Central memory CD8-positive, alpha-beta T cell (primary cell): ENCODE data around the gene ZNF648.
"Not testable (repeated sequence)": the region's sequence is repeated elsewhere in the genome, so short reads cannot be mapped to it uniquely, and the experiment has no call there.

Experiments used
- ATAC-seq: fragments of 150-1000 bp; cut with Tn5 transposase; replicated peaks from 2 replicates; pipeline ENCODE4 v1.10.0; 2022; ENCODE audit warnings: mild to moderate bottlenecking, moderate FRiP score, moderate number of reproducible peaks; ENCODE audit not compliant: poor library complexity, severe bottlenecking; ENCODE audit errors: extremely low read depth
- DNase-seq, 2 donors: peaks; one replicate each; pipeline ENCODE4 v3.0.0; 2021; ENCODE audit warnings: low spot score in 2 of 2
- H3K27ac Mint-ChIP-seq: one replicate; pipeline ENCODE4 v1.8.0; 2022; ENCODE audit warnings: low read depth, mild to moderate bottlenecking, moderate library complexity, mixed read lengths
- H3K27me3 Mint-ChIP-seq: one replicate; pipeline ENCODE4 v1.8.0; 2022; ENCODE audit warnings: mixed read lengths
- H3K36me3 Mint-ChIP-seq: one replicate; pipeline ENCODE4 v1.8.0; 2022; ENCODE audit warnings: mild to moderate bottlenecking, moderate library complexity, mixed read lengths; ENCODE audit not compliant: insufficient read depth
- H3K4me1 Mint-ChIP-seq: one replicate; pipeline ENCODE4 v1.8.0; 2022; ENCODE audit warnings: mixed read lengths
- H3K4me3 Mint-ChIP-seq: one replicate; pipeline ENCODE4 v1.8.0; 2022; ENCODE audit warnings: mild to moderate bottlenecking, moderate library complexity, mixed read lengths
- H3K9me3 Mint-ChIP-seq: one replicate; pipeline ENCODE4 v1.8.0; 2022; ENCODE audit warnings: mixed read lengths

Gene ZNF648, protein sequence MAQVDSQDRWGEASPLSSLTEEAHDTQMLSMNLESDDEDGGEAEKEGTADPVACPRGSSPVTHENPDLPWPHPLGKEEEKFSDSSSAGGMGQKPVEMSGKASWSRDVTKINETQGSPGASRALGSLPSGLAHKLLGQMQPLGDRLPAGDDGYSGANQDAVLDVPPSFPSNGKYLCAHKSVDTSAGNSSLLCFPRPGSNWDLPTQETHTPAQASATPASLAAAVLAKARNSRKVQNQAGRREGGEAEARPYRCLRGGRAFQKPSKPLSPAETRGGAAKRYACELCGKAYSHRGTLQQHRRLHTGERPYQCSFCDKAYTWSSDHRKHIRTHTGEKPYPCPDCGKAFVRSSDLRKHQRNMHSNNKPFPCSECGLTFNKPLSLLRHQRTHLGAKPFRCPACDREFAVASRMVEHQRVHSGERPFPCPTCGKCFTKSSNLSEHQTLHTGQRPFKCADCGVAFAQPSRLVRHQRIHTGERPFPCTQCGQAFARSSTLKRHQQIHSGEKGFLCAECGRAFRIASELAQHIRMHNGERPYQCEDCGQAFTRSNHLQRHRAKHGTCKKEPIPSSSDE

DNA sequence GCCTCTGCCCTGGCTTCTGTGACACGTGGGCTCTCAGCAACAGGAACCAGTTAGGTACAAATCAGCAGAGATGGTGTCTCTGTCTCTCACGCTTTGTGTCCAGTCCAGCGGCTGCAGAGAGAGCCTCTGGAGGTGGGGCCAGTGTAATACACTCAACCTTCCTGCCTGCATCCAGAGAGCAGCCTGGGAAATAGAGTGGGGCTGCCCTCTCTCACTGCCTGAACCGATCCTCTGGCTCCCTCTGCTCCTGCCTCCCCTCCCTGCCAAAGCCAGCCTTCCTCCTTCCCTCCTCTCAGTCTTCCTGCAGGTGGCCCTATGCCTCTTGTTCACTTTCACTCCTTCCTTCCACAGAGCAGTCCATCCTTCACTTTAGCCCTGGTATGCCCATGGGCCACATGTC is at the start of gene ZNF648:
ZNF648 (minus strand) TSS at position 119 of the 400 bp plus-strand sequence. CDS start 3,702 bp downstream, outside the sequence.
- ATAC-seq (no peak), DNase-seq (no peak)
- Mint-ChIP-seq H3K4me1 (no peaks in the 10 kb centered on the region), H3K9me3 (no peaks in the 10 kb centered on the region), H3K27me3 (peaks cover 78% of the 10 kb centered on the region), H3K4me3 (no peak within 1 kb of the TSS), H3K36me3 (peaks cover 1% of the 10 kb centered on the region), H3K27ac (no peak within 1 kb of the TSS)

DNA sequence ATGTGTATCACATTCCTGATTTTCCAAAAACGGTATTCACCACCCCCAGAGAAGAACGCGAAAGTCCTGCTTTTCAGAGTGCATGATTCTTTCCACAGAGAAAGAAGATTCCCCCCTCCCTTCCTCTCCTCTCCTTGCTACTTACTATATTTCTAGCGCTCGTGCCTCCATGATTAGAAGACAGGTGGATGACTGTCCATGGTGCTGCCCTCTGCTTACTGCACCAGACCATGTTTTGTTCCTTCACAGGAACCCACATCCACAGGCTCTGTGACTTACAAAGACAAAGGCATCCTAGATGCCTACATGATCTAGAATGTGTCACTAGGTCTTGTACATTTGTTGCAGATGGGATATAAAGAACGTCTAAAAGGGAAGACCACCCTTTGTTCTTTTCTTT is 49.1 kb upstream of the ZNF648 start:
- Mint-ChIP-seq H3K4me1 (no peaks in the 10 kb centered on the region), H3K27ac (no peak overlapping the region), H3K9me3 (no peaks in the 10 kb centered on the region), H3K27me3 (peaks cover 77% of the 10 kb centered on the region), H3K4me3 (no peak overlapping the region), H3K36me3 (no peaks in the 10 kb centered on the region)
- no peak for ATAC-seq
- no peak for DNase-seq

DNA sequence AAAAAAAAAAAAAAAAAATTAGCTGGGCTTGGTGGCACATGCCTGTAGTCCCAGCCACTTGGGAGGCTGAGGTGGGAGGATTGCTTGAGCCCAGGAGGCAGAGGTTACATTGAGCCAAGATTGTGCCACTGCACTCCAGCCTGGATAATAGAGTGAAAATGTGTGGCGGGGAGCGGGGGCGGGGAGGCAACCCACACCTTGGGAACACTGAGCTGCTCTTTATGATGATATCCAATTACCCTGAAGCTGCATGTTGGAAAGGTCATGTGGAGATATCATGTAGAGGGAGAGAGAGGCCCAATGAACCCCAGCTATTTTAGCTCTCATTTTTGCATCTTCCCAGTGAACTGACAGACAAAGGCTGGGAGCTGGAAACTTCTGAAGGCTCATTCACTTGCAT is 48.3 kb upstream of the ZNF648 start:
- ATAC-seq = no peak
- H3K4me3 Mint-ChIP-seq = no peak overlapping the region
- no peaks in the 10 kb centered on the region for H3K9me3 Mint-ChIP-seq
- H3K36me3 Mint-ChIP-seq = no peaks in the 10 kb centered on the region
- no peaks in the 10 kb centered on the region for H3K4me1 Mint-ChIP-seq
- peaks cover 78% of the 10 kb centered on the region for H3K27me3 Mint-ChIP-seq
- no peak overlapping the region for H3K27ac Mint-ChIP-seq
- DNase-seq = no peak

DNA sequence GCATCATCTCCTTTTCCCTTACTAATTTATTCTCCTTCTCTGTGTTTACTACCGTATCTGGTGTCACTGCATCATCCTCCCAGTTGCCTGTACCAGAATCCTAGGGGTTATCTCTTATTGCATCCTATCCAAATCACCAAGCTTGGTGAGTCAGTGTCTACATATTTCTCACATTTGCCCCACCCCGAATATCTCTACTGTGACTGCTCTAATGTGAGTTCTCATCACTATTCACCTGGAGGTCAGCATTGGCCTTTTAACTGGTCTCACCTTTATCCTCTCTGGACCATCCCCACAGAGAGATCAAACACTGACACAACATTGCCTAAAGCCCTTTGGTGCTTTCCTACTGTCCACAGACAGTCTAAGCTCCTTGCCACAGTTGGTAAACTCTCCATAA is 45.7 kb upstream of the ZNF648 start:
- no peaks in the 10 kb centered on the region for H3K9me3 Mint-ChIP-seq
- DNase-seq = no peak

DNA sequence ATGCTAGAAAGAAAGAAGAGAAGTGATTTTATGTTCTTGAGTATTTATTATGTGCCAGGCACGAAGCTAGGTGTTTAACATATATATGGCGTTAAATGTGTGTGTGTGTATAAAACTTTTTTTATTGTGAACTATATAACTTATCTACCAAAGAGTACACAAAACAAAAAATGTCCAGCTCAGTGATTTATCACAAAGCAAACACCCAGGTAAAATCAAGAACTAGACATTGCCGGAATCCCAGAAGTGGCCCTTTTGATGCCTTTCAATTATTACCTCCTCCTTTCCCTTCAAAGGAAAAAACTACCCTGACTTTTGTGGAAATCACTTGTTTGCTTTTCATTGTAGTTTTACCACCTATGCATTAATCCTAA is 40.5 kb upstream of the ZNF648 start:
- no peaks in the 10 kb centered on the region for H3K9me3 Mint-ChIP-seq
- no peaks in the 10 kb centered on the region for H3K4me1 Mint-ChIP-seq
- DNase-seq = no peak
- no peak overlapping the region for H3K27ac Mint-ChIP-seq
- no peak for ATAC-seq
- H3K36me3 Mint-ChIP-seq = no peaks in the 10 kb centered on the region
- no peak overlapping the region for H3K4me3 Mint-ChIP-seq
- H3K27me3 Mint-ChIP-seq = peaks cover 67% of the 10 kb centered on the region

More for the DNA sequence above, 45.7 kb upstream of the ZNF648 start:
- Mint-ChIP-seq H3K36me3 (no peaks in the 10 kb centered on the region), H3K27ac (no peak overlapping the region), H3K4me1 (no peaks in the 10 kb centered on the region), H3K4me3 (no peak overlapping the region), H3K27me3 (peaks cover 72% of the 10 kb centered on the region)
- no peak for ATAC-seq

DNA sequence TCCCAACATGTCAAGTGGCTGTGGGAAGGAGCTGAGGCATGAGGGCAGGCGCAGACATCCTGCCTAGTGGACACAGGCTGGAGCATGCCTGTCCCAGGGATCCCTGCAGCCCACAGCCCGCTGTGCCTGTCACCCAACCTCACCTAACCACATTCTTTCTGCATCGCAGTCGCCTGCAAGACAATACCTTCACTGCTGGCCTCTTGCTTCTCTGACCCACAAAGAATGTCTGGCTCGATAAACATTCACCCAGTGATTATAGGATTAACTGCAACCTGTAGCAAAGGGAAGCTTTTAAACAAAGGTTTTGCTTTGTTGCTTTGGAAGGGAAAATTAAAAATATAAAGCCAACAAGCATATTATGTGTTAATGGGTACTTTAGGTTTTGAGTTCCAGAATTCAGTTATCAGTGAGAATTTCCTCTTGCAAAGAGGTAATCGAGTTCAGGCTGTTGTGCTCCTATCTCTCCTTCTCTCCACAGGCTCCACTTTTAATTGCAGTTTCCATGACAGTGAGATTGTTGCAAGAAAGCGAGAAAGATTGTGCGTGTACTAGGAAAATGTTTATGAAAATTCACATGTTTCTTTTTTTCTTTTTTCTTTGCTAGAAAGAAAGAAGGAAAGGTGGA is 40.0 kb upstream of the ZNF648 start:
- H3K27ac Mint-ChIP-seq = no peak overlapping the region
- no peak for ATAC-seq
- H3K4me3 Mint-ChIP-seq = no peak overlapping the region
- H3K36me3 Mint-ChIP-seq = no peaks in the 10 kb centered on the region
- H3K9me3 Mint-ChIP-seq = no peaks in the 10 kb centered on the region
- H3K27me3 Mint-ChIP-seq = peaks cover 67% of the 10 kb centered on the region
- DNase-seq = no peak
- no peaks in the 10 kb centered on the region for H3K4me1 Mint-ChIP-seq

DNA sequence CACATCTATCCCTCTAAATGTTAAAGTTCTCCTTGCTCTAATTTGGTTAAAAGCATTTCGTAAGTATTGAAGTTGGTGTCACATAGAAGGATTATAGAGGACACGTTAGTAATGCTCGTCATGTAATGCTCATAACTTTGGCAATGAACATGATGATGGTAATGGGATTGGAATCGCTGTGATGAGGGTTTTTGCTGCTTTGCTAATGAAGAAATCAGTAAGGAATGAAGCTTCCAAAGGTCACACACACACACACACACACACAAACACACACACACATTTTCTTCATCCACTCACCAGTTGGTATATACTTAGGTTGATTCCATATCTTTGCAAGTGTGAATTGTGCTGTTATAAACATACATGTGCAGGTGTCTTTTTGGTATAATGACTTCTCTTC is 36.8 kb upstream of the ZNF648 start:
- Mint-ChIP-seq H3K4me3 (no peak overlapping the region), H3K27me3 (peaks cover 50% of the 10 kb centered on the region), H3K4me1 (no peaks in the 10 kb centered on the region), H3K9me3 (no peaks in the 10 kb centered on the region), H3K36me3 (no peaks in the 10 kb centered on the region), H3K27ac (no peak overlapping the region)
- no peak for DNase-seq
- ATAC-seq = no peak

DNA sequence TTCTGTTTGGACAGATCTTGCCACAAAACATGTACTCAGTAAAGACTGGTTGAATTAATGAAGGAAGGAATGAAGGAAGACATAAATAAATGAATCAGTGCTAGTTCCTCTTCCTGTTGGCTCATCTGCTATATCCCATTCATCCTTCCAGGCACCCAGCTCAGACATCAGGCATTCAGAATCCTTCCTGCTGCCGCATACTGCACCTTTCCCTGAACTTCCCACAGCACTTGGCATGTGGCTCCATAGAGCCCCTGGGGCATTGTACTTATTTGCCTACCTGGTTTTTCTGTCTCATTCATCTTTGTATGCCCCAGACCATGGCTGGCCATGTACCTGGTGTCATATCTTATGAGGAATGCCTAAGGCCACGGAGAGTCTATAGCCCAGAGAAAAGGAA is 34.4 kb upstream of the ZNF648 start:
- H3K9me3 Mint-ChIP-seq = no peaks in the 10 kb centered on the region
- H3K27me3 Mint-ChIP-seq = peaks cover 33% of the 10 kb centered on the region
- ATAC-seq (no peak), DNase-seq (no peak)
- H3K36me3 Mint-ChIP-seq = no peaks in the 10 kb centered on the region
- no peak overlapping the region for H3K27ac Mint-ChIP-seq
- no peak overlapping the region for H3K4me3 Mint-ChIP-seq
- no peaks in the 10 kb centered on the region for H3K4me1 Mint-ChIP-seq

DNA sequence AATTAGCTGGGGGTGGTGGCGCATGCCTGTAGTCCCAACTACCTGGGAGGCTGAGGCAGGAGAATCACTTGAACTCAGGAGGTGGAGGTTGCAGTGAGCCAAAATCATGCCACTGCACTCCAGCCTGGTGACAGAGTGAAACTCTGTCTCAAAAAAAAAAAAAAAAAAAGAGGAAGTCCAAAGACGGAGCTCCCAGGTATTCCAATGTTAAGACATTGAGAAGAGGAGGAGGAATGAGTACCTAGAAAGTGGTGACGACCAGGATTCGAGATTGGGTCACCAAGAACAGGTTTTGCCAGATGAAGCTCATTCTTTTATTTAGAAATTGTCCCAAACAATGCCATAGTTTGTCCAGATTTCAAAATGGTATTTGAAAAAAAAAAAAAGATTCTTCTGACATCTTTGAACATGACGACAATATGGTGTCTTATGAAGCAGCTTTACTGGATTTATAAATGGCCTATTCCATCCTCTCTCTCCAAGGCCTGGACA is 33.0 kb upstream of the ZNF648 start:
- peaks cover 20% of the 10 kb centered on the region for H3K27me3 Mint-ChIP-seq
- not testable (repeated sequence) for H3K9me3 Mint-ChIP-seq, H3K27ac Mint-ChIP-seq, H3K36me3 Mint-ChIP-seq, DNase-seq, ATAC-seq, H3K4me3 Mint-ChIP-seq, H3K4me1 Mint-ChIP-seq

DNA sequence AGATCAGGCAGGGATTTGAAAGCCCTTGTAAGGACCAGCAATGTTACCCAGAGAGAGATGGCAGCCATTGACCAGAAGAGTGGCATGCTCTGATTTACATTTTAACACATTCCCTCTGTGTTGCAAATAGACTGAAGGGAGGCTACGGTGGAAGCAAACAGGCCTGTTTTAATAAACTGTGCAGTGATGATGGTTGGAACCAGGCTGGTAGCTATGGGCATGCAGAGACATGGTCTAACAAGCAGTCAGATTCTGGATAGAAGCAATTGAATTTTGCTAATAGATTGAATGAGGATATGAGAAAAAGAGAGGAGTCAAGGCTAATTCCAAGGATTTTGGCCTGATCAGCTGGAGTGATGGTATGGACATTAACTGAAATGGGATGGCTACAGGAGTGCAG is 32.3 kb upstream of the ZNF648 start:
- ATAC-seq = no peak
- no peak for DNase-seq
- Mint-ChIP-seq H3K27me3 (peaks cover 15% of the 10 kb centered on the region), H3K4me3 (no peak overlapping the region), H3K27ac (no peak overlapping the region), H3K36me3 (no peaks in the 10 kb centered on the region), H3K4me1 (no peaks in the 10 kb centered on the region), H3K9me3 (no peaks in the 10 kb centered on the region)

DNA sequence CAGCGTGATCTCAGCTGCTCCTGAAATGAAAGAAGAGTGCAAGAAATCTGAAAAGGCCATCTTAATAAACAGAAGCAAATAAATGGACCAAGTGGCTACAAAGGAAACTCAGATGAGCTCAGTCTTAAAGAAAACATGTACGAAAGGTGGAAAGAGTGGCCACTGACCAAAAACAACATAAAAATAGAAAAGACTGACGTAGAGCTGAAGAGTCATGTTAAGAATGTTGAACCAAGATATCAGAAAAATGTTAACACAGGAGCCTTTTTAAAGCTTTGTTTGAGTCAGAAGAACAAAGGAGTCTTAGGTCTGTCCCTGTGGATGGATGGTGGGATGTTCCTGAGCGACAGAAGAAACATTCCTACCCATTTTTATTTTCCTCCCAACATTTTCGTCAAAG is 30.8 kb upstream of the ZNF648 start:
- Mint-ChIP-seq H3K27ac (no peak overlapping the region), H3K36me3 (no peaks in the 10 kb centered on the region), H3K4me1 (peaks cover 7% of the 10 kb centered on the region), H3K4me3 (no peak overlapping the region), H3K9me3 (no peaks in the 10 kb centered on the region), H3K27me3 (peaks cover 15% of the 10 kb centered on the region)
- DNase-seq (no peak), ATAC-seq (no peak)

DNA sequence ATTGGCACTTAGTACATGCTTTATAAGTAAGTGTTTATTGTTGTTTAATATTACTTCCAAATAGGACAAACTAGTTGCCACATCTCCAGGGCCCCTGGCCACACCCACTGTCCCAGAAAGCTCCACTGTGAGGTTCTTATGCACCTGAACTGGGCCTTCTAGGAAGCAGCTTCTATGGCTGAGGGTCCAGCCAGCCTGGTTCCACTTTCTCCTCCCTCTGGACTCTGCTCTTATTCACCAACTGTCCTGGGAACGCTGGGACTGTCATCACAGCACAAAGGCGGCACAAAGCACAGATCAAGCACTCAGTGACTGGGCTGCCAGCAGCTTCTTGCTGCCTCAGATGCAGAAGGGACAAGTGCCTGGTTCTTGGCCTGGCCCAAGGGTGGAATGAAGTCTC is 29.6 kb upstream of the ZNF648 start:
- ATAC-seq = no peak
- peaks cover 18% of the 10 kb centered on the region for H3K4me1 Mint-ChIP-seq
- H3K27ac Mint-ChIP-seq = no peak overlapping the region
- no peak for DNase-seq
- H3K4me3 Mint-ChIP-seq = no peak overlapping the region
- peaks cover 4% of the 10 kb centered on the region for H3K27me3 Mint-ChIP-seq
- H3K9me3 Mint-ChIP-seq = no peaks in the 10 kb centered on the region
- no peaks in the 10 kb centered on the region for H3K36me3 Mint-ChIP-seq
